ENCODE measurements around the gene TRIM62. TPM values are rescaled to one million over a fixed set of nuclear protein-coding genes. Genes with fewer than 3 reads are reported as not detected.

Gene TRIM62
- total RNA-seq (10 to 100 TPM; 13.2 to 24.2 (median 19.4) TPM), polyA plus RNA-seq (1 to 10 TPM; 3.6 to 7.9 TPM), total RNA-seq (21.5 reads per million, percentile 52 among the genes with 10 or more reads in this experiment)

DNA sequence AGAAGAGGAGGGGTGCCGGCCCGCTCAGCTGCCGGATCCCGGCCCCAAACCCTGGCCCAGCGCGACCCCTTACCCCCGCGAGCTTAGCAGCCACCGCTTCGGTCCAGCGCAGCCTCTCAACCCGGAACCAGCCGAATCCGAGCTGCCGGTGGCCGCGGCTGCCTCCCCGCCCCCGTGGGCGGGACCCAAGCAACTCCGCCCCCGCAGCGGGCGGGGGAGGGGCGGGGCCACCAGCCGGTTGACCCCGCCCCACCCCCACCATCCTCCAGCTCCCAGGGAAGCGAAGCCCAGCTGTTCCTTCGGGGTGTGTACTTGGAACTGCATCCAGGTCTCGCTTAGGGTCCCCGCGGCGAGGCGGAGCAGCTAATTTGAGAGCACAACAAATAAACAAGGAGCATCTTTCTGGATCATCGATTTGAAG lies at the start of gene TRIM62:
TSS of gene TRIM62 (minus strand) at position 123 of the 421 bp plus-strand sequence. CDS start 611 bp downstream, outside the sequence.
- H3K27me3 Mint-ChIP-seq: peaks cover 0 to 35% (median 7%) of the 10 kb centered on the region in 5 donors
- H3K9me3 Mint-ChIP-seq: peaks cover 0 to 2% (median 0%) of the 10 kb centered on the region in 11 donors
- peak within 1 kb of the TSS; percentile 64 for H3K27ac ChIP-seq (ENCODE audit: low read depth, low read length)
- peaks cover 22 to 35% (median 31%) of the 10 kb centered on the region in 7 donors for H3K4me1 Mint-ChIP-seq
- peaks cover 8 to 12% of the 10 kb centered on the region in 2 donors for H3K4me1 ChIP-seq (ENCODE audit: control insufficient read depth in 2 of 2, insufficient read depth in 2 of 2, low read length in 2 of 2)
- peak within 1 kb of the TSS; percentile 84 to 95 (median 89) for H3K4me3 Mint-ChIP-seq
- peak; percentile 85 for ATAC-seq
- intact Hi-C loops (cut with micrococcal nuclease): loop anchor here (1.0 to 10.0 kb wide), 10 partner anchors 55 to 531 kb away; partner anchors contain the start of genes ZNF362 (in 2 of the 2), AZIN2 (in 1 of the 2), PHC2 (in 1 of the 2) and RBBP4 (in 1 of the 2)
- peak; percentile 57 to 80 (median 73) for DNase-seq
- ChIA-PET CTCF (interaction anchor here (2.0 kb wide), 1 partner anchor 55 kb away, joined by 10 read pairs; no protein-coding TSS in a partner anchor), POLR2A (interaction anchor here (0.5 to 2.6 kb wide), 11 partner anchors 9 to 217 kb away, joined by 3 to 27 read pairs (median 4); partner anchors contain the start of gene RNF19B)
- H3K36me3 Mint-ChIP-seq: peaks cover 0 to 3% (median 0%) of the 10 kb centered on the region in 5 donors
- no peaks in the 10 kb centered on the region for H3K36me3 ChIP-seq (ENCODE audit: control insufficient read depth in 2 of 3, insufficient read depth in 3 of 3, low read length in 3 of 3)
- no peaks in the 10 kb centered on the region for H3K9me3 ChIP-seq (ENCODE audit: control insufficient read depth in 2 of 3, low read length in 3 of 3)
- peak within 1 kb of the TSS; percentile 78 for H3K4me3 ChIP-seq (ENCODE audit: low read length)
- no peaks in the 10 kb centered on the region for H3K27me3 ChIP-seq (ENCODE audit: control insufficient read depth in 2 of 2, insufficient read depth in 2 of 2, low read length in 2 of 2)
- peak within 1 kb of the TSS; percentile 47 to 89 (median 79) for H3K27ac Mint-ChIP-seq

- Mint-ChIP-seq H3K27ac (no peak overlapping the region), H3K9me3 (no peaks in the 10 kb centered on the region), H3K4me3 (no peak overlapping the region), H3K27me3 (peaks cover 7 to 17% (median 14%) of the 10 kb centered on the region in 5 donors), H3K4me1 (peaks cover 0 to 2% (median 0%) of the 10 kb centered on the region in 7 donors), H3K36me3 (no peaks in the 10 kb centered on the region)
- Histone ChIP-seq H3K27ac (ENCODE audit: low read depth, low read length) (no peak overlapping the region), H3K9me3 (ENCODE audit: control insufficient read depth in 2 of 3, low read length in 3 of 3) (no peaks in the 10 kb centered on the region), H3K36me3 (ENCODE audit: control insufficient read depth in 2 of 3, insufficient read depth in 3 of 3, low read length in 3 of 3) (no peaks in the 10 kb centered on the region), H3K4me1 (ENCODE audit: control insufficient read depth in 2 of 2, insufficient read depth in 2 of 2, low read length in 2 of 2) (no peaks in the 10 kb centered on the region), H3K27me3 (ENCODE audit: control insufficient read depth in 2 of 2, insufficient read depth in 2 of 2, low read length in 2 of 2) (no peaks in the 10 kb centered on the region), H3K4me3 (ENCODE audit: low read length) (no peak overlapping the region)
- no peak for DNase-seq
- CTCF ChIA-PET: no interaction called here
- intact Hi-C loops (cut with micrococcal nuclease): no loop called here
- no peak for ATAC-seq
- POLR2A ChIA-PET: no interaction called here
Measured at GRCh38 chr1:33231166-33231565, 49.3 kb upstream of the TRIM62 start.

DNA sequence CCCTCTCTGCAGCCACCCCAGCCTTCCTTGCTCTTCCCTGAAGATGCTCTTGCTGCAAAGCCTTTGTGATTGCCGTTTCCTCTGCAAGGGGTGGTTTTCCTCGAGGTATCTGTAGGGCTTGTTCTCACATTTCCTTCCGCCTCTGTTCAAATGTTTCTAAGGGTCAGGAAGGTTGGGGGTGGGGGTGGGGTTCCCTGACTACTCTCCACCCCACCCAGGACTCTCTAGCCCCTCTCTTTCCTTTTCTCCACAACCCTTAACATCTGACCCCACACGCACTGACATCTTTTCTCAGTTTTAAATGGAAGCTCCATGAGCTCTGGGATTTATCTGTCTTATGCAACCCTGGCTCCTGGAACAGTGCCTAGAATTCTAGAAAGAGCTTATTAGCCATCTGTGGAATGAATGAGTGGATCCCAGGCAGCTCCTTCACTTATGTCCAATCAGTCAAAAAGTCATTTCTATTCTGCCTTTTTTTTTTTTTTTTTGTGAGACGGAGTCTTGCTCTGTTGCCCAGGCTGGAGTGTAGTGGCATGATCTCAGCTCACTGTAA lies 47.2 kb upstream of the TRIM62 start:
- Histone ChIP-seq H3K9me3 (ENCODE audit: control insufficient read depth in 2 of 3, low read length in 3 of 3) (no peaks in the 10 kb centered on the region), H3K4me3 (ENCODE audit: low read length) (no peak overlapping the region), H3K27me3 (ENCODE audit: control insufficient read depth in 2 of 2, insufficient read depth in 2 of 2, low read length in 2 of 2) (no peaks in the 10 kb centered on the region), H3K4me1 (ENCODE audit: control insufficient read depth in 2 of 2, insufficient read depth in 2 of 2, low read length in 2 of 2) (no peaks in the 10 kb centered on the region), H3K27ac (ENCODE audit: low read depth, low read length) (no peak overlapping the region), H3K36me3 (ENCODE audit: control insufficient read depth in 2 of 3, insufficient read depth in 3 of 3, low read length in 3 of 3) (no peaks in the 10 kb centered on the region)
- ATAC-seq (no peak), DNase-seq (no peak)
- CTCF ChIA-PET: no interaction called here
- POLR2A ChIA-PET: no interaction called here
- Mint-ChIP-seq H3K9me3 (peaks cover 1 to 16% (median 11%) of the 10 kb centered on the region in 11 donors), H3K4me3 (no peak overlapping the region), H3K27me3 (peaks cover 7 to 24% (median 17%) of the 10 kb centered on the region in 5 donors), H3K4me1 (no peaks in the 10 kb centered on the region), H3K27ac (no peak overlapping the region), H3K36me3 (peaks cover 0 to 11% (median 2%) of the 10 kb centered on the region in 5 donors)
- intact Hi-C loops (cut with micrococcal nuclease): no loop called here

- no peak overlapping the region for H3K4me3 Mint-ChIP-seq
- H3K36me3 Mint-ChIP-seq: peaks cover 0 to 17% (median 3%) of the 10 kb centered on the region in 5 donors
- DNase-seq (no peak), ATAC-seq (no peak)
- intact Hi-C loops (cut with micrococcal nuclease): no loop called here
- Histone ChIP-seq H3K9me3 (ENCODE audit: control insufficient read depth in 2 of 3, low read length in 3 of 3) (no peaks in the 10 kb centered on the region), H3K36me3 (ENCODE audit: control insufficient read depth in 2 of 3, insufficient read depth in 3 of 3, low read length in 3 of 3) (no peaks in the 10 kb centered on the region), H3K27ac (ENCODE audit: low read depth, low read length) (no peak overlapping the region), H3K27me3 (ENCODE audit: control insufficient read depth in 2 of 2, insufficient read depth in 2 of 2, low read length in 2 of 2) (no peaks in the 10 kb centered on the region), H3K4me3 (ENCODE audit: low read length) (no peak overlapping the region), H3K4me1 (ENCODE audit: control insufficient read depth in 2 of 2, insufficient read depth in 2 of 2, low read length in 2 of 2) (no peaks in the 10 kb centered on the region)
- ChIA-PET CTCF (no interaction called here), POLR2A (no interaction called here)
- H3K4me1 Mint-ChIP-seq: no peaks in the 10 kb centered on the region
- peaks cover 0 to 27% (median 19%) of the 10 kb centered on the region in 5 donors for H3K27me3 Mint-ChIP-seq
- no peak overlapping the region for H3K27ac Mint-ChIP-seq
- peaks cover 1 to 29% (median 17%) of the 10 kb centered on the region in 11 donors for H3K9me3 Mint-ChIP-seq
Measured at GRCh38 chr1:33225586-33225985, 43.7 kb upstream of the TRIM62 start.

DNA sequence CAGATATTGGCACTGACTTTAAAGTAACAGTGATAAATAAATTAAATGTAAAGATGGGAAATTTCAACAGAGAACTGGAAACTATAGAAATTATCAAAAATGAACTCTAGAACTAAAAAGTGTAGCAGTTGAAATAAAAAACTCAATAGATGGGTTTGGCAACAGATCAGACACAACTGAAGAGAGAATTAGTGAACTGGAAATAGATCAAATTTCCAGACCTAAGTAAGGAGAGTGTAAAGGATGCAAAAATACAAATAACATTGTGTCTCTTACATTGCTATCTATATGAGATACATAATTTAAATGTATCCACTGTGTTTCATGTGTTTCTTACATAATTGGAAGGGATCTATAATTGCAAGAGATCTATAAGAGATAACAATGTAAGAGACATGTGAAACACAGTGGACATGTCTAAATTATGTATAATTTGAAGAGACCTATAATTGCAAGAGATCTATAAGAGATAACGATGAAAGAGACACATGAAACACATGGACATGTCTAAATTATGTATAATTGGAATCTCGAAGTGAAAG lies 42.4 kb upstream of the TRIM62 start:
- Mint-ChIP-seq H3K4me3 (no peak overlapping the region), H3K27me3 (peaks cover 0 to 27% (median 21%) of the 10 kb centered on the region in 5 donors), H3K9me3 (peaks cover 1 to 29% (median 17%) of the 10 kb centered on the region in 11 donors), H3K4me1 (peaks cover 0 to 1% (median 0%) of the 10 kb centered on the region in 7 donors), H3K36me3 (peaks cover 0 to 17% (median 3%) of the 10 kb centered on the region in 5 donors), H3K27ac (no peak overlapping the region)
- H3K9me3 ChIP-seq (ENCODE audit: control insufficient read depth in 2 of 3, low read length in 3 of 3): no peaks in the 10 kb centered on the region
- CTCF ChIA-PET: no interaction called here
- no peaks in the 10 kb centered on the region for H3K36me3 ChIP-seq (ENCODE audit: control insufficient read depth in 2 of 3, insufficient read depth in 3 of 3, low read length in 3 of 3)
- POLR2A ChIA-PET: no interaction called here
- no peak for ATAC-seq
- no peak for DNase-seq
- H3K27me3 ChIP-seq (ENCODE audit: control insufficient read depth in 2 of 2, insufficient read depth in 2 of 2, low read length in 2 of 2): no peaks in the 10 kb centered on the region
- intact Hi-C loops (cut with micrococcal nuclease): no loop called here
- H3K4me1 ChIP-seq (ENCODE audit: control insufficient read depth in 2 of 2, insufficient read depth in 2 of 2, low read length in 2 of 2): no peaks in the 10 kb centered on the region
- H3K4me3 ChIP-seq (ENCODE audit: low read length): no peak overlapping the region
- no peak overlapping the region for H3K27ac ChIP-seq (ENCODE audit: low read depth, low read length)

DNA sequence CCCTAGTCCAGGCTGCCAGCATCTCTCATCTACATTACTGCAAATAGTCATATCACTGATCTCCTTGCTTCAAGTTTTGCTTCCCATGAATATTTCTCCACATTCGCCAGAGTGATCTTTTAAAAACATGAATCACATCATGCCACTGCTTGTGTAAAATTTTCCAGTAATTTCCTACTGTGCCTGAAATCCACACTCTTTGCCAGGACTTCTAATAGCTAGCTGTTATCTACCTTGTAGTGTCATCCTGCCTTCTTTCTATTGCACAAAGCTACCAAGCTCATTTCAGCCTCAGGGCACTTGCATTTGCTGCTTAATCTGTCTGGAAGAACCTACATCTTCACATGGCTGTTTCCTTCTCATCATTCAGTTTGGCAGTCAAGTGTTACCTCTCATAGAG lies 40.5 kb upstream of the TRIM62 start:
- Histone ChIP-seq H3K27ac (ENCODE audit: low read depth, low read length) (no peak overlapping the region), H3K27me3 (ENCODE audit: control insufficient read depth in 2 of 2, insufficient read depth in 2 of 2, low read length in 2 of 2) (no peaks in the 10 kb centered on the region), H3K36me3 (ENCODE audit: control insufficient read depth in 2 of 3, insufficient read depth in 3 of 3, low read length in 3 of 3) (no peaks in the 10 kb centered on the region), H3K4me1 (ENCODE audit: control insufficient read depth in 2 of 2, insufficient read depth in 2 of 2, low read length in 2 of 2) (no peaks in the 10 kb centered on the region), H3K4me3 (ENCODE audit: low read length) (no peak overlapping the region), H3K9me3 (ENCODE audit: control insufficient read depth in 2 of 3, low read length in 3 of 3) (no peaks in the 10 kb centered on the region)
- intact Hi-C loops (cut with micrococcal nuclease): no loop called here
- H3K27ac Mint-ChIP-seq: peak overlapping the region in 1 of 9 donors; percentile 41
- CTCF ChIA-PET: no interaction called here
- H3K27me3 Mint-ChIP-seq: peaks cover 0 to 17% (median 10%) of the 10 kb centered on the region in 5 donors
- peaks cover 0 to 6% (median 0%) of the 10 kb centered on the region in 7 donors for H3K4me1 Mint-ChIP-seq
- POLR2A ChIA-PET: no interaction called here
- peaks cover 0 to 17% (median 3%) of the 10 kb centered on the region in 5 donors for H3K36me3 Mint-ChIP-seq
- DNase-seq (no peak), ATAC-seq (no peak)
- peaks cover 1 to 29% (median 17%) of the 10 kb centered on the region in 11 donors for H3K9me3 Mint-ChIP-seq
- H3K4me3 Mint-ChIP-seq: no peak overlapping the region

All from naive thymus-derived CD4-positive, alpha-beta T cell (primary cell).